GM12878 (cell line): ENCODE results near the gene MAP4K5.

Source experiments
- POLR2A ChIP-seq: IDR thresholded peaks from 2 replicates; pipeline ENCODE4 v1.6.1; 2011; ENCODE audit warnings: low read depth, mild to moderate bottlenecking, low read length
- TBL1XR1 ChIP-seq: IDR thresholded peaks from 2 replicates; pipeline ENCODE4 v1.6.1; 2012; ENCODE audit warnings: low read depth, low read length, improper control_type of control experiment
- USF1 ChIP-seq: IDR thresholded peaks from 2 replicates; pipeline ENCODE4 v1.6.1; 2011; ENCODE audit warnings: borderline replicate concordance, low read depth, mild to moderate bottlenecking, moderate library complexity, mixed read lengths, low read length; ENCODE audit not compliant: insufficient read depth; ENCODE audit errors: extremely low read length
- ZNF274 ChIP-seq: IDR thresholded peaks from one replicate; pipeline ENCODE4 v1.8.0; 2011; ENCODE audit not compliant: insufficient read length, insufficient read depth
- TF ChIP-seq, protein P1 (sequence below), 3 experiments: IDR thresholded peaks in 2 of 3; conservative IDR thresholded peaks in 1 of 3; 2 replicates each; pipeline ENCODE4 v1.5.1; 2011; ENCODE audit warnings: low read depth in 3 of 3, low read length in 3 of 3, mild to moderate bottlenecking in 3 of 3, control low read depth in 2 of 3, moderate library complexity in 2 of 3, inconsistent platforms in 1 of 3, mixed read lengths in 1 of 3; ENCODE audit not compliant: control insufficient read depth in 2 of 3, insufficient read depth in 1 of 3; ENCODE audit errors: extremely low read depth in 1 of 3

GRCh38 chr14:50529288-50530179, 2.8 kb downstream of the MAP4K5 start:
- TF ChIP-seq, protein P1, sequence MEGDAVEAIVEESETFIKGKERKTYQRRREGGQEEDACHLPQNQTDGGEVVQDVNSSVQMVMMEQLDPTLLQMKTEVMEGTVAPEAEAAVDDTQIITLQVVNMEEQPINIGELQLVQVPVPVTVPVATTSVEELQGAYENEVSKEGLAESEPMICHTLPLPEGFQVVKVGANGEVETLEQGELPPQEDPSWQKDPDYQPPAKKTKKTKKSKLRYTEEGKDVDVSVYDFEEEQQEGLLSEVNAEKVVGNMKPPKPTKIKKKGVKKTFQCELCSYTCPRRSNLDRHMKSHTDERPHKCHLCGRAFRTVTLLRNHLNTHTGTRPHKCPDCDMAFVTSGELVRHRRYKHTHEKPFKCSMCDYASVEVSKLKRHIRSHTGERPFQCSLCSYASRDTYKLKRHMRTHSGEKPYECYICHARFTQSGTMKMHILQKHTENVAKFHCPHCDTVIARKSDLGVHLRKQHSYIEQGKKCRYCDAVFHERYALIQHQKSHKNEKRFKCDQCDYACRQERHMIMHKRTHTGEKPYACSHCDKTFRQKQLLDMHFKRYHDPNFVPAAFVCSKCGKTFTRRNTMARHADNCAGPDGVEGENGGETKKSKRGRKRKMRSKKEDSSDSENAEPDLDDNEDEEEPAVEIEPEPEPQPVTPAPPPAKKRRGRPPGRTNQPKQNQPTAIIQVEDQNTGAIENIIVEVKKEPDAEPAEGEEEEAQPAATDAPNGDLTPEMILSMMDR (IDR thresholded peaks at IDR 0.05 in 2 of 3, conservative IDR thresholded peaks at IDR 0.05 in 1 of 3; ENCODE audit: control insufficient read depth in 2 of 3, extremely low read depth in 1 of 3, insufficient read depth in 1 of 3, low read depth in 3 of 3, low read length in 3 of 3), result no peak
- TF ChIP-seq ZNF274 (no peak), TBL1XR1 (no peak), POLR2A (no peak), USF1 (no peak)
